NCI-H460 (cell line): Measurements from ENCODE around the gene BCL11B. TPM values are rescaled to one million over a fixed set of nuclear protein-coding genes. Genes with fewer than 3 reads are reported as not detected.
"Not testable (repeated sequence)": the region's sequence is repeated elsewhere in the genome, so short reads cannot be mapped to it uniquely, and the experiment has no call there.

Experiments used
- DNase-seq: peaks from one replicate; pipeline ENCODE4 v3.0.0-alpha.2; 2016; ENCODE audit warnings: low read depth; ENCODE audit errors: extremely low read depth
- total RNA-seq: library from RNA; depleted of rRNA; stranded (reverse); fragments of >200 nt; shearing (Covaris generic); gene quantifications from 2 replicates; pipeline ENCODE4 v1.2.3, GENCODE V29; 2014

The BCL11B gene
- total RNA-seq, 1 experiment from 2014 or later: not detected

GRCh38 chr14:99186956-99187690 lies 84.9 kb downstream of the BCL11B start:
- DNase-seq: no peak

- not testable (repeated sequence) for DNase-seq
These were observed 85.7 kb downstream of the BCL11B start for GRCh38 chr14:99186336-99186735.

- no peak for DNase-seq
These were observed 86.4 kb downstream of the BCL11B start for GRCh38 chr14:99185436-99186068.

- no peak for DNase-seq
These were observed 88.3 kb downstream of the BCL11B start for GRCh38 chr14:99183716-99184115.

GRCh38 chr14:99183311-99183710 lies 88.7 kb downstream of the BCL11B start:
- no peak for DNase-seq

GRCh38 chr14:99182548-99183250 lies 89.3 kb downstream of the BCL11B start:
- DNase-seq: no peak

- no peak for DNase-seq
These were observed 90.0 kb downstream of the BCL11B start for GRCh38 chr14:99181804-99182520.

- DNase-seq: no peak
These were observed 90.8 kb downstream of the BCL11B start for GRCh38 chr14:99181241-99181640.

- no peak for DNase-seq
These were observed 92.1 kb downstream of the BCL11B start for GRCh38 chr14:99179946-99180345.

- no peak for DNase-seq
These were observed 92.5 kb downstream of the BCL11B start for GRCh38 chr14:99179506-99179905.

GRCh38 chr14:99177886-99178835 lies 93.8 kb downstream of the BCL11B start:
- DNase-seq: no peak

GRCh38 chr14:99177046-99177655 lies 94.8 kb downstream of the BCL11B start:
- DNase-seq: no peak

- DNase-seq: no peak
These were observed 95.6 kb downstream of the BCL11B start for GRCh38 chr14:99176156-99176945.

GRCh38 chr14:99175331-99176155 lies 96.5 kb downstream of the BCL11B start:
- DNase-seq: no peak

GRCh38 chr14:99174770-99175319 lies 97.2 kb downstream of the BCL11B start:
- no peak for DNase-seq

- DNase-seq: no peak
These were observed 97.8 kb downstream of the BCL11B start for GRCh38 chr14:99174081-99174769.

GRCh38 chr14:99173506-99173905 lies 98.5 kb downstream of the BCL11B start:
- no peak for DNase-seq
